Smooth muscle cell (in vitro differentiated cells): ENCODE results near the gene IGSF3. TPM values are rescaled to one million over a fixed set of nuclear protein-coding genes. Genes with fewer than 3 reads are reported as not detected.

Experiments
- DNase-seq: peaks from one replicate; lab custom pipeline; 2025; ENCODE audit not compliant: unreplicated experiment; lab: John Stamatoyannopoulos, UW
- H2AFZ ChIP-seq: fragments of 200-600 bp; sonication (generic); 2 replicates; pipeline ENCODE4 v1.6.0; 2016; ENCODE audit warnings: antibody characterized with exemption, low read depth, mild to moderate bottlenecking
- H3F3A ChIP-seq: fragments of 200-600 bp; sonication (generic); 2 replicates; pipeline ENCODE4 v1.6.0; 2017; ENCODE audit warnings: antibody characterized with exemption, low read depth
- H3K27ac ChIP-seq: fragments of 200-600 bp; sonication (generic); 2 replicates; pipeline ENCODE4 v1.5.1; 2016; ENCODE audit warnings: low read depth, mild to moderate bottlenecking
- H3K27me3 ChIP-seq: fragments of 200-600 bp; sonication (generic); 2 replicates; pipeline ENCODE4 v1.6.1; 2016; ENCODE audit warnings: low read depth, mild to moderate bottlenecking
- H3K36me3 ChIP-seq: fragments of 200-600 bp; sonication (generic); 2 replicates; pipeline ENCODE4 v1.5.1; 2016; ENCODE audit warnings: low read depth
- H3K4me1 ChIP-seq: fragments of 200-600 bp; sonication (generic); 2 replicates; pipeline ENCODE4 v1.5.1; 2016; ENCODE audit warnings: low read depth
- H3K4me2 ChIP-seq: fragments of 200-600 bp; sonication (generic); 2 replicates; pipeline ENCODE4 v1.6.0; 2016; ENCODE audit warnings: mild to moderate bottlenecking
- H3K4me3 ChIP-seq: fragments of 200-600 bp; sonication (generic); 2 replicates; pipeline ENCODE4 v1.5.1; 2016; ENCODE audit warnings: mild to moderate bottlenecking
- H3K79me2 ChIP-seq: fragments of 200-600 bp; sonication (generic); 2 replicates; pipeline ENCODE4 v1.6.0; 2016; ENCODE audit warnings: low read depth, mild to moderate bottlenecking
- H3K9ac ChIP-seq: fragments of 200-600 bp; sonication (generic); 2 replicates; pipeline ENCODE4 v1.6.0; 2016; ENCODE audit warnings: low read depth
- H3K9me3 ChIP-seq: fragments of 200-600 bp; sonication (generic); replicated peaks from 2 replicates; pipeline ENCODE4 v1.5.1; 2016; ENCODE audit warnings: low read depth
- H4K20me1 ChIP-seq: fragments of 200-600 bp; sonication (generic); 2 replicates; pipeline ENCODE4 v1.6.0; 2016; ENCODE audit warnings: low read depth
- CTCF ChIP-seq: fragments of 200-600 bp; sonication (generic); IDR thresholded peaks from 2 replicates; pipeline ENCODE4 v1.5.1; 2017; ENCODE audit warnings: borderline replicate concordance, mild to moderate bottlenecking, antibody characterized with exemption; ENCODE audit not compliant: insufficient read depth, poor library complexity, severe bottlenecking
- WGBS: methylation state at CpG from one replicate; pipeline ENCODE4 v1.1.7; 2016; ENCODE audit warnings: low lambda C conversion rate; 5-methylcytosine and 5-hydroxymethylcytosine counted together
- polyA plus RNA-seq: library from polyadenylated mRNA; unstranded; fragments of >200 nt; fragmentation: Nextera tagmentation; extraction: Ambion mirVana; gene quantifications from 2 replicates; pipeline ENCODE4 v1.2.1, GENCODE V29; 2016
- total RNA-seq: library from RNA; depleted of rRNA; stranded (reverse); fragments of >200 nt; gene quantifications from 2 replicates; pipeline ENCODE4 v1.2.3, GENCODE V29; 2014

IGSF3 gene
- total and polyA plus RNA-seq, 2 experiments from 2014 or later, result 11.9 to 28.4 TPM

DNA sequence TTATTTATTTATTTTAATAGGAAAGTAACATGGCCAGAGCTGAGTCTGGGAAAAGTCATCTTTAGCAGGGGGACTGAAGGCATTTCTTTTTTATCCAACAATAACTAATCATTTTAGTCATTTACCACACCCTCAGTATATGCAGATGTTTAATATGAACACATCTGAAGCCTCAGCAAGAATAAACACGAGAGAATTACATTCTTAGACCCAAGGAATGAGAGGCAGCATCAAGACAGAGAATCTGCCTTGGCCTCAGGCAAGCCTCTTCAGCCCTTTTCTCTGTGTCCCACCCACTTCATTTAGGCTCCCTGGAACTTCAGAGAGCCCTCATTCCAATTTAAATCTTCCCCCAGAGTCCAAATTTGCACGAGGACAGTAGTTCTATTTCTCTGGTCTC, 17.0 kb upstream of the IGSF3 start:
- WGBS, result 73% methylated on average over 2 of the region's 2 CpGs
- TF ChIP-seq CTCF, result no peak
- Histone ChIP-seq H3K36me3 (no peaks in the 10 kb centered on the region), H3K9ac (no peak overlapping the region), H3K4me3 (no peak overlapping the region), H3K9me3 (no peaks in the 10 kb centered on the region), H2AFZ (no peak overlapping the region), H3K79me2 (no peaks in the 10 kb centered on the region), H3K4me1 (no peaks in the 10 kb centered on the region), H3K27me3 (no peaks in the 10 kb centered on the region), H3K27ac (no peak overlapping the region), H3K4me2 (no peak overlapping the region), H4K20me1 (no peaks in the 10 kb centered on the region), H3F3A (no peaks in the 10 kb centered on the region)
- DNase-seq, result no peak

- H4K20me1 ChIP-seq, result no peaks in the 10 kb centered on the region
- no peak overlapping the region for H3K9ac ChIP-seq
- H3K4me2 ChIP-seq, result no peak overlapping the region
- H3K4me3 ChIP-seq, result no peak overlapping the region
- no peak overlapping the region for H3K27ac ChIP-seq
- no peaks in the 10 kb centered on the region for H3K79me2 ChIP-seq
- DNase-seq, result no peak
- no peaks in the 10 kb centered on the region for H3F3A ChIP-seq
- no peaks in the 10 kb centered on the region for H3K27me3 ChIP-seq
- no peaks in the 10 kb centered on the region for H3K4me1 ChIP-seq
- no peaks in the 10 kb centered on the region for H3K9me3 ChIP-seq
- no peaks in the 10 kb centered on the region for H3K36me3 ChIP-seq
- H2AFZ ChIP-seq, result no peak overlapping the region
- TF ChIP-seq CTCF, result no peak
- WGBS, result 70% methylated on average over 4 of the region's 4 CpGs
Measured at GRCh38 chr1:116682641-116683221, 15.2 kb upstream of the IGSF3 start.

DNA sequence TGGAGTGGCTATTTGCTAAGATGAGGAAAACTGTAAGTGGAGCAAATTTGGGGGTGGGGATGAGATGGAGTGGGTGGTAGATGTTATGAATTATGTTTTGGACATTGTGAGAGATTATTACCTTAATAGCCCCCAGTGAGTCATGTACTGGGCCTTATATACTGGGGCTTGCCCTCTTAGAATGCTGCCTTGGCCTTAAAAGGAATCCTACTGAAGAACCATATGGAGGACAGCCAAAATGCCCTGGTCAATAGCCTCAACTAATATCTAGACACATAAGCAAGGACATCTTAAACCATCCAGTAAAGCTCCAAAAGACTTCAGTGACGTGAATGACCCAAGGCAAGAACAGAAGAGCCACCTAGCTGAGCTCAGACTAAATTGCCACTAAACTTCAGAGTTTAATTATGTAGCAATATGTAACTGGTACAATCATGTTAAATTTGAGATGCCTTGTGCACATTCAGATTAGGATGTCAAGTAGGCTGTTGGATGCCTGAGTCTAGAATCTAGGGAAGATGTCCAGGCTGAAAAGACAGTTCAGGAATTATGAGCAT, 13.9 kb upstream of the IGSF3 start:
- 96% methylated on average over 1 of the region's 1 CpG for WGBS

More for the DNA sequence above, 13.9 kb upstream of the IGSF3 start:
- H3K36me3 ChIP-seq, result no peaks in the 10 kb centered on the region
- H3K9me3 ChIP-seq, result no peaks in the 10 kb centered on the region
- no peaks in the 10 kb centered on the region for H4K20me1 ChIP-seq
- H2AFZ ChIP-seq, result no peak overlapping the region
- H3K4me2 ChIP-seq, result no peak overlapping the region
- H3K4me3 ChIP-seq, result no peak overlapping the region
- no peaks in the 10 kb centered on the region for H3K79me2 ChIP-seq
- no peaks in the 10 kb centered on the region for H3K4me1 ChIP-seq
- no peak for DNase-seq
- H3K27me3 ChIP-seq, result no peaks in the 10 kb centered on the region
- no peaks in the 10 kb centered on the region for H3F3A ChIP-seq
- TF ChIP-seq CTCF, result no peak
- no peak overlapping the region for H3K27ac ChIP-seq
- no peak overlapping the region for H3K9ac ChIP-seq
